ENCODE data around the gene C1orf198.

C1orf198 gene

GRCh38 chr1:230839173-230839572 is 29.1 kb downstream of the C1orf198 start:
- H3K27ac Mint-ChIP-seq: no peak overlapping the region
- no peaks in the 10 kb centered on the region for H3K4me1 Mint-ChIP-seq (ENCODE audit: low read depth)
- H3K9me3 Mint-ChIP-seq: no peaks in the 10 kb centered on the region
- peaks cover 8% of the 10 kb centered on the region for H3K27me3 Mint-ChIP-seq
- H3K36me3 Mint-ChIP-seq (ENCODE audit: low read depth): peaks cover 7% of the 10 kb centered on the region
- H3K4me3 Mint-ChIP-seq: no peak overlapping the region

GRCh38 chr1:230836793-230837192 is 31.5 kb downstream of the C1orf198 start:
- no peak overlapping the region for H3K27ac Mint-ChIP-seq
- H3K4me3 Mint-ChIP-seq: no peak overlapping the region
- peaks cover 14% of the 10 kb centered on the region for H3K27me3 Mint-ChIP-seq
- peaks cover 7% of the 10 kb centered on the region for H3K36me3 Mint-ChIP-seq (ENCODE audit: low read depth)
- H3K9me3 Mint-ChIP-seq: peaks cover 5% of the 10 kb centered on the region
- H3K4me1 Mint-ChIP-seq (ENCODE audit: low read depth): no peaks in the 10 kb centered on the region

GRCh38 chr1:230836347-230836746 is 32.0 kb downstream of the C1orf198 start:
- Mint-ChIP-seq H3K27me3 (peaks cover 17% of the 10 kb centered on the region), H3K27ac (no peak overlapping the region), H3K36me3 (ENCODE audit: low read depth) (peaks cover 7% of the 10 kb centered on the region)

GRCh38 chr1:230834292-230834691 is 34.0 kb downstream of the C1orf198 start:
- H3K4me1 Mint-ChIP-seq (ENCODE audit: low read depth): no peaks in the 10 kb centered on the region
- peaks cover 12% of the 10 kb centered on the region for H3K36me3 Mint-ChIP-seq (ENCODE audit: low read depth)
- no peak overlapping the region for H3K27ac Mint-ChIP-seq
- H3K9me3 Mint-ChIP-seq: peaks cover 11% of the 10 kb centered on the region
- peaks cover 23% of the 10 kb centered on the region for H3K27me3 Mint-ChIP-seq
- H3K4me3 Mint-ChIP-seq: no peak overlapping the region

More at GRCh38 chr1:230836347-230836746, 32.0 kb downstream of the C1orf198 start:
- Mint-ChIP-seq H3K9me3 (peaks cover 5% of the 10 kb centered on the region), H3K4me1 (ENCODE audit: low read depth) (no peaks in the 10 kb centered on the region), H3K4me3 (no peak overlapping the region)

- peaks cover 8% of the 10 kb centered on the region for H3K36me3 Mint-ChIP-seq (ENCODE audit: low read depth)
- H3K9me3 Mint-ChIP-seq: peaks cover 11% of the 10 kb centered on the region
- H3K27me3 Mint-ChIP-seq: peaks cover 23% of the 10 kb centered on the region
- no peak overlapping the region for H3K27ac Mint-ChIP-seq
- no peak overlapping the region for H3K4me3 Mint-ChIP-seq
- no peaks in the 10 kb centered on the region for H3K4me1 Mint-ChIP-seq (ENCODE audit: low read depth)
Observed at GRCh38 chr1:230833511-230833910, 34.8 kb downstream of the C1orf198 start.

GRCh38 chr1:230832476-230832875 is 35.8 kb downstream of the C1orf198 start:
- Mint-ChIP-seq H3K9me3 (peaks cover 11% of the 10 kb centered on the region), H3K27me3 (peaks cover 23% of the 10 kb centered on the region), H3K27ac (no peak overlapping the region), H3K4me1 (ENCODE audit: low read depth) (no peaks in the 10 kb centered on the region), H3K36me3 (ENCODE audit: low read depth) (peaks cover 5% of the 10 kb centered on the region), H3K4me3 (no peak overlapping the region)

- H3K4me1 Mint-ChIP-seq (ENCODE audit: low read depth): no peaks in the 10 kb centered on the region
- peaks cover 5% of the 10 kb centered on the region for H3K36me3 Mint-ChIP-seq (ENCODE audit: low read depth)
- H3K27me3 Mint-ChIP-seq: peaks cover 23% of the 10 kb centered on the region
- H3K9me3 Mint-ChIP-seq: peaks cover 11% of the 10 kb centered on the region
- H3K4me3 Mint-ChIP-seq: no peak overlapping the region
- no peak overlapping the region for H3K27ac Mint-ChIP-seq
Observed at GRCh38 chr1:230831771-230832170, 36.5 kb downstream of the C1orf198 start.

- Mint-ChIP-seq H3K36me3 (ENCODE audit: low read depth) (peaks cover 5% of the 10 kb centered on the region), H3K27ac (no peak overlapping the region), H3K9me3 (peaks cover 11% of the 10 kb centered on the region), H3K4me3 (no peak overlapping the region), H3K27me3 (peaks cover 16% of the 10 kb centered on the region), H3K4me1 (ENCODE audit: low read depth) (no peaks in the 10 kb centered on the region)
Observed at GRCh38 chr1:230828421-230828820, 39.9 kb downstream of the C1orf198 start.

- Mint-ChIP-seq H3K4me1 (ENCODE audit: low read depth) (no peaks in the 10 kb centered on the region), H3K27ac (no peak overlapping the region), H3K27me3 (peaks cover 12% of the 10 kb centered on the region), H3K9me3 (peaks cover 11% of the 10 kb centered on the region), H3K36me3 (ENCODE audit: low read depth) (peaks cover 5% of the 10 kb centered on the region), H3K4me3 (no peak overlapping the region)
Observed at GRCh38 chr1:230827801-230828200, 40.5 kb downstream of the C1orf198 start.

GRCh38 chr1:230827081-230827681 is 41.1 kb downstream of the C1orf198 start:
- H3K36me3 Mint-ChIP-seq (ENCODE audit: low read depth): peaks cover 5% of the 10 kb centered on the region
- H3K27me3 Mint-ChIP-seq: peaks cover 12% of the 10 kb centered on the region
- H3K9me3 Mint-ChIP-seq: peaks cover 9% of the 10 kb centered on the region
- no peaks in the 10 kb centered on the region for H3K4me1 Mint-ChIP-seq (ENCODE audit: low read depth)
- no peak overlapping the region for H3K27ac Mint-ChIP-seq
- H3K4me3 Mint-ChIP-seq: no peak overlapping the region

GRCh38 chr1:230826166-230826875 is 42.0 kb downstream of the C1orf198 start:
- Mint-ChIP-seq H3K36me3 (ENCODE audit: low read depth) (peaks cover 5% of the 10 kb centered on the region), H3K4me1 (ENCODE audit: low read depth) (no peaks in the 10 kb centered on the region), H3K4me3 (no peak overlapping the region), H3K27ac (no peak overlapping the region), H3K27me3 (peaks cover 6% of the 10 kb centered on the region), H3K9me3 (peaks cover 6% of the 10 kb centered on the region)

- Mint-ChIP-seq H3K27ac (no peak overlapping the region), H3K4me3 (no peak overlapping the region), H3K27me3 (peaks cover 9% of the 10 kb centered on the region)
Observed at GRCh38 chr1:230825761-230826160, 42.6 kb downstream of the C1orf198 start.

GRCh38 chr1:230824919-230825721 is 43.2 kb downstream of the C1orf198 start:
- H3K36me3 Mint-ChIP-seq (ENCODE audit: low read depth): no peaks in the 10 kb centered on the region
- H3K4me3 Mint-ChIP-seq: no peak overlapping the region
- H3K4me1 Mint-ChIP-seq (ENCODE audit: low read depth): no peaks in the 10 kb centered on the region
- H3K27ac Mint-ChIP-seq: no peak overlapping the region
- peaks cover 7% of the 10 kb centered on the region for H3K27me3 Mint-ChIP-seq
- H3K9me3 Mint-ChIP-seq: no peaks in the 10 kb centered on the region

More at GRCh38 chr1:230825761-230826160, 42.6 kb downstream of the C1orf198 start:
- H3K9me3 Mint-ChIP-seq: peaks cover 3% of the 10 kb centered on the region
- H3K36me3 Mint-ChIP-seq (ENCODE audit: low read depth): peaks cover 2% of the 10 kb centered on the region
- H3K4me1 Mint-ChIP-seq (ENCODE audit: low read depth): no peaks in the 10 kb centered on the region

- Mint-ChIP-seq H3K9me3 (no peaks in the 10 kb centered on the region), H3K27ac (no peak overlapping the region)
Observed at GRCh38 chr1:230824551-230824918, 43.8 kb downstream of the C1orf198 start.

GRCh38 chr1:230823931-230824381 is 44.4 kb downstream of the C1orf198 start:
- no peak overlapping the region for H3K4me3 Mint-ChIP-seq
- H3K9me3 Mint-ChIP-seq: no peaks in the 10 kb centered on the region
- peaks cover 10% of the 10 kb centered on the region for H3K27me3 Mint-ChIP-seq
- no peaks in the 10 kb centered on the region for H3K4me1 Mint-ChIP-seq (ENCODE audit: low read depth)
- no peak overlapping the region for H3K27ac Mint-ChIP-seq
- no peaks in the 10 kb centered on the region for H3K36me3 Mint-ChIP-seq (ENCODE audit: low read depth)

More at GRCh38 chr1:230824551-230824918, 43.8 kb downstream of the C1orf198 start:
- Mint-ChIP-seq H3K4me1 (ENCODE audit: low read depth) (no peaks in the 10 kb centered on the region), H3K36me3 (ENCODE audit: low read depth) (no peaks in the 10 kb centered on the region), H3K27me3 (peaks cover 7% of the 10 kb centered on the region), H3K4me3 (no peak overlapping the region)
